ENCODE data around the gene MICU1. TPM values are rescaled to one million over a fixed set of nuclear protein-coding genes. Genes with fewer than 3 reads are reported as not detected.

Gene MICU1
- total and polyA plus RNA-seq, 10 of the 15 experiments (the other 5 are each of a cell fraction or from before 2014, with no cell fraction given), result 18.2 to 36.4 (median 22.2) TPM

- TF ChIP-seq CTCF (IDR thresholded peaks at IDR 0.05 in 2 of 3, conservative IDR thresholded peaks at IDR 0.05 in 1 of 3; ENCODE audit: control insufficient read depth in 2 of 3, extremely low read depth in 1 of 3, insufficient read depth in 1 of 3, low read depth in 3 of 3, low read length in 3 of 3) (no peak), RUNX3 (IDR thresholded peaks at IDR 0.05; ENCODE audit: low read length) (peak; percentile 81), CBX5 (IDR thresholded peaks at IDR 0.05; ENCODE audit: low read depth) (no peak; the same call in 1 of the 2 replicates), ZNF384 (IDR thresholded peaks at IDR 0.05; ENCODE audit: borderline replicate concordance, low read depth, low read length) (no peak), JUND (IDR thresholded peaks at IDR 0.05; ENCODE audit: low read depth, low read length) (peak; percentile 82; the same call in 1 of the 2 replicates)
These were observed 305.1 kb downstream of the MICU1 start (continued) for GRCh38 chr10:72320676-72321247.

DNA sequence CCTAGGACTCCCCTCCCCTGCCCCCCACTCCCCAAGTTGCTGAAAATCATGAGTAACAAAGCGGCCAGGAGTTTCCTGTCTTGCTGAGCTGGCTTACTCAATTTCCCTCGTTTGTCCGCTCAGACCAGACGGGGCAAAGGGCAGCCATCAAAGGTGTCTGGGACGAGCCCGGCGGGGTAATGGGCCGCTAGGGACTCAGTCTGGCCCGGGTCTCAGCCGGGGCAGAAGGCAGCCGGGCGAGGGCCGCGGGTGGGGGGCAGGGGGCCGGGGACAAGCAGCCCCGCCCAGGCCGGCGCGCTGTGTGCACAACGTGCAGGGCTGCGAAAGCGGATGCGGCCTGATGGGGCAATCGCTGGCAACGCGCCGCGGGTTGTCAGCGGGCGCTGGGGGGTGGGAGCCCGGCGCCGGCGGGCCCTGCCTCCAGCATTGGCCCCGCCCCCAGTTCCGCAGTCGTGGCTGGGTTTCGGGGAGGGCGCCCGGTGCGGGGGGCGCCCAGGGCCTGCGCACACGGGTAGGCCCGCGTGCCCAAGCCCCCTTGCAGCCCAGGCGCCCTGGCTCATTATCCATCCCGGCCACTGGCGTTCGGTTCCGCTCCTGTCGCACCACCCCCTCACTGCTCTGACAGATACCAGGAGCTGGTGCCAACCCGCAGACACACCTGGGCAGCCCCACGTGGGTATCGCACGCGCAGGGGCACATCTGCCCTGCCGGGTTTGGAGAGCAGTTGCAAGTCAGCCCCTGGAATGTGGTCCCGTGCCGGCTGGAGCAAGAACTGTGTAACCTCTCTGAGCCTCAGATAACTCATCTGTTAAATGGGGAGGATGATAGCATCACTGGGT, 306.2 kb downstream of the MICU1 start:
- BruUV-seq (replicated peaks), result no TSS peak
- H3K4me3 ChIP-seq, result peak overlapping the region; percentile 76
- TF ChIP-seq HCFC1 (IDR thresholded peaks at IDR 0.05; ENCODE audit: low read length) (no peak), RAD51 (IDR thresholded peaks at IDR 0.05) (no peak; the same call in 1 of the 2 replicates), TCF3 (IDR thresholded peaks at IDR 0.05; ENCODE audit: borderline replicate concordance, insufficient read depth, low read depth, low read length) (peak; percentile 94), TAF1 (IDR thresholded peaks at IDR 0.05; ENCODE audit: borderline replicate concordance, low read depth, low read length) (peak; percentile 54; the same call in 1 of the 2 replicates), PAX5 (IDR thresholded peaks at IDR 0.05; ENCODE audit: borderline replicate concordance, low read depth, low read length) (peak; percentile 70; the same call in 1 of the 2 replicates), SP1 (IDR thresholded peaks at IDR 0.05; ENCODE audit: low read depth, low read length) (peak; percentile 62), DPF2 (IDR thresholded peaks at IDR 0.05) (peak; percentile 97), EZH2 (IDR thresholded peaks at IDR 0.05; ENCODE audit: borderline replicate concordance, control insufficient read depth, low read depth, low read length) (no peak), HDAC2 (IDR thresholded peaks at IDR 0.05) (no peak), RB1 (IDR thresholded peaks at IDR 0.05; ENCODE audit: borderline replicate concordance) (peak; percentile 49; the same call in 1 of the 2 replicates), LARP7 (IDR thresholded peaks at IDR 0.05) (peak; percentile 97; the same call in 1 of the 2 replicates), E4F1 (IDR thresholded peaks at IDR 0.05; ENCODE audit: borderline replicate concordance, partially characterized antibody) (no peak)

More for the DNA sequence above, 306.2 kb downstream of the MICU1 start:
- Histone ChIP-seq H3K4me2 (ENCODE audit: control insufficient read depth, insufficient read depth) (peak overlapping the region; percentile 94), H3K9me3 (replicated peaks; ENCODE audit: control insufficient read depth, insufficient read depth, low read length) (no peaks in the 10 kb centered on the region), H4K20me1 (ENCODE audit: control insufficient read depth, insufficient read depth) (no peaks in the 10 kb centered on the region), H3K9ac (ENCODE audit: control insufficient read depth, insufficient read depth, low read length) (peak overlapping the region; percentile 74), H3K36me3 (ENCODE audit: control insufficient read depth in 2 of 2, insufficient read depth in 2 of 2, low read length in 1 of 2) (no peaks in the 10 kb centered on the region), H3K27ac (ENCODE audit: control insufficient read depth, insufficient read depth) (peak overlapping the region; percentile 89), H2AFZ (ENCODE audit: control insufficient read depth, low read depth, low read length) (peak overlapping the region; percentile 27), H3K79me2 (ENCODE audit: control insufficient read depth, insufficient read depth, low read length) (peaks cover 8% of the 10 kb centered on the region), H3K27me3 (replicated peaks in 1 of 2; ENCODE audit: control insufficient read depth in 2 of 2, insufficient read depth in 2 of 2, low read length in 1 of 2) (no peaks in the 10 kb centered on the region), H3K4me1 (ENCODE audit: control insufficient read depth, insufficient read depth, low read length) (peaks cover 59% of the 10 kb centered on the region)
- SMC1A ChIA-PET (ENCODE audit: uncharacterized antibody, unreplicated experiment), result interaction anchor here (1.0 to 7.4 kb wide), 24 partner anchors 10 to 187 kb away, joined by 3 to 103 read pairs (median 7); partner anchors contain the start of genes ANAPC16, ASCC1 and DDIT4
- intact Hi-C loops (cut with micrococcal nuclease; ENCODE audit: unreplicated experiment), result loop anchor here (1.0 to 2.0 kb wide), 4 partner anchors 16 to 59 kb away; partner anchors contain the start of gene DDIT4
- CTCF ChIA-PET, result interaction anchor here (1.0 to 7.4 kb wide), 14 partner anchors 12 to 271 kb away, joined by 3 to 59 read pairs (median 10); partner anchors contain the start of gene DDIT4
- POLR2A ChIA-PET, result interaction anchor here (0.5 to 6.6 kb wide), 22 partner anchors 10 to 1028 kb away, joined by 3 to 120 read pairs (median 9); partner anchors contain the start of gene DDIT4
- under 1% methylated on average over 59 of the region's 60 CpGs for WGBS (ENCODE audit: insufficient coverage, insufficient replicate concordance, low lambda C conversion rate, missing lambda C conversion rate)
- no peak for DNase-seq (ENCODE audit: low read depth, low spot score)
- ATAC-seq, result peak; percentile 81
- in situ Hi-C loops (cut with MboI), result no loop called here
- RAD21 ChIA-PET (ENCODE audit: unreplicated experiment), result interaction anchor here (0.8 to 8.4 kb wide), 16 partner anchors 11 to 270 kb away, joined by 3 to 137 read pairs (median 16); partner anchors contain the start of genes ANAPC16, ASCC1 and DDIT4
- FAIRE-seq, result peak; percentile 13

All from GM12878 (cell line).